GM19463 (cell line): Measurements from ENCODE around the gene COL17A1.
A peak's percentile ranks its signal among the peaks of the same experiment; 100 is the strongest.

Experiments used
- ATAC-seq: cut with Tn5 transposase; IDR thresholded peaks from one replicate; pipeline ENCODE4 v1.9.1; 2021; ENCODE audit warnings: mild to moderate bottlenecking, moderate library complexity; ENCODE audit not compliant: unreplicated experiment

COL17A1 gene

GRCh38 chr10:104053201-104053600 is 32.5 kb downstream of the COL17A1 start:
- ATAC-seq: no peak

- no peak for ATAC-seq
Observed at GRCh38 chr10:104052431-104052830, 33.2 kb downstream of the COL17A1 start.

- ATAC-seq: no peak
Observed at GRCh38 chr10:104049504-104050250, 36.0 kb downstream of the COL17A1 start.

- no peak for ATAC-seq
Observed at GRCh38 chr10:104046651-104047050, 39.0 kb downstream of the COL17A1 start.

- peak; percentile 42 for ATAC-seq
Observed at GRCh38 chr10:104045151-104046089, 40.3 kb downstream of the COL17A1 start.

GRCh38 chr10:104043854-104044253 is 41.8 kb downstream of the COL17A1 start:
- ATAC-seq: no peak

GRCh38 chr10:104043185-104043830 is 42.4 kb downstream of the COL17A1 start:
- no peak for ATAC-seq

GRCh38 chr10:104041891-104042535 is 43.7 kb downstream of the COL17A1 start:
- no peak for ATAC-seq

- no peak for ATAC-seq
Observed at GRCh38 chr10:104040862-104041789, 44.6 kb downstream of the COL17A1 start.

GRCh38 chr10:104040382-104040781 is 45.3 kb downstream of the COL17A1 start:
- no peak for ATAC-seq

GRCh38 chr10:104038958-104039752 is 46.5 kb downstream of the COL17A1 start:
- no peak for ATAC-seq

GRCh38 chr10:104038537-104038936 is 47.1 kb downstream of the COL17A1 start:
- no peak for ATAC-seq

GRCh38 chr10:104037261-104037951 is 48.3 kb downstream of the COL17A1 start:
- ATAC-seq: no peak

GRCh38 chr10:104036518-104037260 is 49.0 kb downstream of the COL17A1 start:
- no peak for ATAC-seq

GRCh38 chr10:104036069-104036384 is 49.7 kb downstream of the COL17A1 start:
- ATAC-seq: no peak

GRCh38 chr10:104035194-104036068 is 50.2 kb downstream of the COL17A1 start:
- no peak for ATAC-seq
